Putamen (tissue), 1 donor: ENCODE results near the gene ZC3H12A.

Experiments
- DNase-seq: peaks from one replicate; pipeline ENCODE4 v3.0.0-alpha.2; 2016; ENCODE audit warnings: low spot score

ZC3H12A gene

DNA sequence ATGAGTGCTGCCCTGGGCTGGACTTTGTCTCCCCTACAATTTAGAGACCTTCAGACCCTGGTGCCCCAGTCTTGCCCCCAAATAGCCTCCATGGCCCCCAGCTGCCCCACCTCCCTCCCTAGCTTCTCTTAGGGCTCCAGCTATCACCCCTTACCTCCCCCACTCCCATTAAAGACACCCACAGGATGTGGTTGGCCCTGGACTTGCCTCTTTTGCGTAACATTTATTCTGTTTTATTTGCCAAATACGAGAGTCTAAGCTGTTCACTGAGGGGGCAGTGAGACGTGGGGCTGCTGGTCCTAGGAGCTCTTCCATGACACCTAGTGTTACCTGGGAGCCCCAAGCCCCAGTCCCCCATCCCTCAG lies 4.5 kb downstream of the ZC3H12A start:
- no peak for DNase-seq

GRCh38 chr1:37479255-37480124 lies 5.1 kb downstream of the ZC3H12A start:
- no peak for DNase-seq

- no peak for DNase-seq
Measured at GRCh38 chr1:37480125-37480466, 5.7 kb downstream of the ZC3H12A start.

DNA sequence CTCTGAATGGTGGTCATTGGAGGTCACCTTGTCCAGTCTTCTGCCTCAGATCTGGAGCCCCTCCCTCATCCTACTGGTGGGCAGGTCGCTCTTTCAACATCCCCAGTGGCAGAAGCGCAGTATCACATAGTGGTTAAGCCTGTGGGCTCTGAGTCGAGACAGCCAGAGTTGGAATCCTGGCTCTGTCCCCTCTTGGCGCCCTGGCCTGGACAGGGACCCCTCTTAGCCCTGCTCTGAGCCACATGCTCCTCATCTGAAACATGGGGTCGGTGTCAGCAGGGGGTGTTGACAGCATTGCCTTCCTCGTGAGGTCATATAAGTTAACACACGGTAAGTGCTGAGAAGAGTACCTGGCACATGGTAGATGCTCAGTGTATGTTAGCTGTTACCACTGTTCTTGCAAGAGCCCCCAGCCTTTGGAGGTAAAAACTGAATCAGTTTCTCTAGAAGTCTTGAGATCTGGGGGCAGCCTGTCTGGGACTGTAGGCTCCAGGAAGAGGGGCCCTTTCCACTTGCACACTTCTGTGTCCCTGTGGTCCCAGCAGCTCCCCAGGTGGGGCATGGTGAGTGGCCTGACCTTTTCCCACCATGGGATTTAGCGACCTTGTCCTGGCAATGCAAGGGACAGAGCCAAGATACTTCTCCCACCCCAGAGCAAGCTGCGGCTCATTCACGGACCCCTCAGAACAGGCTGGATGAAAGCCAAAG lies 6.4 kb downstream of the ZC3H12A start:
- DNase-seq, result no peak

- DNase-seq, result no peak
Measured at GRCh38 chr1:37481289-37482003, 7.1 kb downstream of the ZC3H12A start.

DNA sequence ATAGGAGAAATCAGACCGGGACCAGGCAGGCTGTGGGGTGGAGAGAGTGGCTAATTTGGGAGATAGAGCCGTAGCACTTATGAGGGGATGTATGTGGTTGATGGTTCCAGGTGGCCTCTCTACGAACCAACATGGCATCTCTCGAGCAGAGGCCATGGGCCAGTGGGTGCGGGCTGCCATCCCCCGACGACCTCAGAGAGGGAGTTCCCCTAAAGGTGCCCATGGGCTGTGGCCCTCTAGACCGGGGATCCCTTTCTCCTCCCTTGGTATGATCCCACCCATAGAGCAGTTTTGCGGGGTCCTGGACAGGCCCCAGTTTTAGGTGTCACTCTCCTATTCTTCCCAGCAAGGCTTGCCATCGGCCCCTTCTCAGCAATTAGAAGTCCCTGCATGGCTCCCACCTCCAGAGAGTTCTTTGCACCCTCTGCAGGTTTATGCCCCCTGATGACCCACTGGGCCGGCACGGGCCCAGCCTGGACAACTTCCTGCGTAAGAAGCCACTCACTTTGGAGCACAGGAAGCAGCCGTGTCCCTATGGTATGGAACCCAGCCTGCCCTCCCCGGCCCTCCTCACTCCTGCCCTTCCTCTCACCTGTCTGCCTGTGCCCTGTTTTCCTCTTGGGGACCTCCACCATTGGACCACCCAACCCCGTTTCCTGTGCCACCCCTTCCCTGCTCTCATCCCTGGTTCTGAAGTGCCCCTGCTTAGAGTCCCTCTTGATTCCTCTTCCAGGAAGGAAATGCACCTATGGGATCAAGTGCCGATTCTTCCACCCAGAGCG lies 7.8 kb downstream of the ZC3H12A start:
- no peak for DNase-seq

GRCh38 chr1:37482796-37483744 lies 8.7 kb downstream of the ZC3H12A start:
- no peak for DNase-seq

- no peak for DNase-seq
Measured at GRCh38 chr1:37483785-37484184, 9.4 kb downstream of the ZC3H12A start.

GRCh38 chr1:37484325-37485051 lies 10.1 kb downstream of the ZC3H12A start:
- no peak for DNase-seq

GRCh38 chr1:37485902-37486679 lies 11.7 kb downstream of the ZC3H12A start:
- no peak for DNase-seq

- DNase-seq, result no peak
Measured at GRCh38 chr1:37486680-37487618, 12.6 kb downstream of the ZC3H12A start.

DNA sequence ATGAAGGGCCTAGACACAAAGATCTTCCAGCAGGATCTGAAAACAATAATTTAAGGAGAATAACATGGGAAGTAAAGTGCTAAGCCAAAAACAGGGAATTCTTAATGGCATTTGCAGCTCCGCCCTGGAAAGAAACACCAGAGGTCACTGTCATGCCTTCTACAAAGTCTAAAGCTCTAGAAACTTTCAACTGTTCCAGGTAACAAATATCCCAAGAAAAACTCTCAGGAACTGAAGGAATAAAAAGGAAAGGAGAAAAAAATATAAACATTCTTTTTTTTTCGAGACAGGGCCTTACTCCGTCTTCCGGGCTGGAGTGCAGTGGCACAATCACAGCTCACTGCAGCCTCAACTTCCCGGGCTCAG lies 13.2 kb downstream of the ZC3H12A start:
- DNase-seq, result no peak

DNA sequence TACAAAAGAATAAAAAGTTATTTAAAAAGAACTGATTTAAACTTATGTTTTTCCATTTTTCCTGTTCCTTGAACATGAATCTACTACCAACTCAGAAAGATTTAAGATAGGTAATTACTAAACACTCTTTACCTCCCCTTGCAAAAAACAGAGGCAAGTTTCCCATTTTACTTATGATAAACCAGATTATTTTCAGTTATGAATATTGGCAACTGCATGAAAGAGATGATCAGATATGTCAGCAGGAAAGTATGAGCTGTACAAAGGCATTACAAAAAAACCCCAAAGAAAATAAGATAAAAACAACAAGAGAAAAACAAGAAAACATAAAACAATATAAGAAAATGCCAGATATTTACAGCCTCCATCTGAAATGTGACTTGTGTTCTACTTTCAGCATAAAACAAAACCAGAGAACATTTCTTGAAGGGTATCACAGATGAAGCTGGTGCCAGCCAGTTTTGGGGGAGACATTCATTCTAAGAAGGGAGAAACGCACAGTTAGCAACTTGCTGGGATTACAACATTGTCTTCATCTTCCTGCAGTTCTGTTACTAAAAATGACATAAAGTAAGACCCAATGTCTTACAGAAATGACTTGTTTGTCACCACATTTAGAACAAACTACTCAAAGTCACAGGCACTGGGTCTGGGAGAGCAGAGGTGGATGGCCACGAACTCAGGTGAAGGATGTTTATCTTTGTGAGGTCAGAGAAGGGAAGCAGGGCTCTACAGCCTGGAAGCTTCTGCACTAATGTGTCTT lies 19.1 kb downstream of the ZC3H12A start:
- DNase-seq, result no peak

- no peak for DNase-seq
Measured at GRCh38 chr1:37495875-37496274, 21.5 kb downstream of the ZC3H12A start.

- DNase-seq, result no peak
Measured at GRCh38 chr1:37497832-37498231, 23.5 kb downstream of the ZC3H12A start.

GRCh38 chr1:37498872-37499617 lies 24.7 kb downstream of the ZC3H12A start:
- DNase-seq, result no peak

GRCh38 chr1:37501661-37502060 lies 27.3 kb downstream of the ZC3H12A start:
- DNase-seq, result no peak
